HS-5 (cell line): Measurements from ENCODE around the gene RAMP1.

Source experiments
- DNase-seq: peaks from one replicate; pipeline ENCODE4 v3.0.0-alpha.2; 2012; ENCODE audit warnings: low read depth

The RAMP1 gene

DNA sequence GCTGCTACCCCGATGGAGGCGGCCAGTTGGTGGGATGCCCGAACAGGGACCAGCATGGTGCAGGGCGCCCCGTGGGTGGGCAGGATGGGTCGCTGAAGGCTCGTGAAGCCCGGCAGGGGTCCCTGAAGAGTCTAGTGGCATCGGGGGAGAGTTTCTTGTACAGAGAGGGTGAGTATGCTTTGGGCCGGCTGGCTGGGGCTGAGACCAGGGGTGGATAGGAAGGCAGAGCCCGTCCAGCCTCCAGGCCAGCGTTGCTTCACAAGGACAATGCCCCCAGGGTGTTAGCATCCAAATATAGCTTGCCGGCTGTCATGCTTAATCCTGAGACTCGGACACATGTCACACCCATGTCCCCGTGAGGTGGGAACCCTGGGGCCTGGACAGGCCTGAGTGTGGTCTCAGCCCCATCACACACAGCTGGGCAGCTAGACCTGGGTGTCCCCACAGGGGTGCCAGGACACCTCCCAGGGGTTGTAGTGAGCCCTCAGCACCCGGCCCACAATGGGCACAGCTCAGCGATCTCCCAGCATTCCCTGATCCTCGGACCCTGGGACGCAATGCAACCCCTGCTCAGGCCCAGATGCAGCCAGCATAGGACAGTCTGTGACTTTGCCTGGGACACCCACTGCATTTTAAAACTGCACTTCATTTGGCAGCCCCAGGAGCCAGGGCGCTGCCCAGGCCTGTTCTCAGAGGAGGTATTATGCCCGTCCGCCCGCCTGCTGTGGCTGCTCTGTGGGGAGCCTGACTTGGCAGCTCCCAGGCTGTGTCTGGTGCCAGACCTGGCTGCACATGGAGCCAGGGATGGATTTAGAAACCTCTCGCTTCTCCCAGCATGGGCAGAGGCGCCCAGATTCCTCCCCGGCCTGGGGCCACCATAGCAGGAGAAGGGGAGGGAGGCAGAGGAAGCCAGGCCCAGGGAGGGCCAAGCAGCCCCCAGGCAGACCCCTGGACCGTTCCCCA is 36.4 kb downstream of the RAMP1 start:
- no peak for DNase-seq

DNA sequence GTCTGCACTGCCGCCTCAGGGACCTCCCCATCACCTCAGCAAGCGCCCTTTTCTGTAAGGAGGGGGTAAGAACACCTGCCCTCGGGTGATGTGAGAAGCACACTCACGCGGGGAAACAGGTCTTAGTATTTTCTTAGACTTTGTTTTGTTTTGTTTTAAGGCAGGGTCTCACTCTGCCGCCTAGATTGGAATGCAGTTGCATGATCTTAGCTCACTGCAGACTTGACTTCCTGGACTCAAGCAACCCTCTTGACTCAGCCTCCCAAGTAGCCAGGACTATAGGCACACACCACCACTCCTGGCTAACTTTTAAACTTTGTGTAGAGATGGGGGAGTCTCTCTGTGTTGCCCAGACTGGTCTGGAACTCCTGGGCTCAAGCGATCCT is 37.1 kb downstream of the RAMP1 start:
- no peak for DNase-seq

DNA sequence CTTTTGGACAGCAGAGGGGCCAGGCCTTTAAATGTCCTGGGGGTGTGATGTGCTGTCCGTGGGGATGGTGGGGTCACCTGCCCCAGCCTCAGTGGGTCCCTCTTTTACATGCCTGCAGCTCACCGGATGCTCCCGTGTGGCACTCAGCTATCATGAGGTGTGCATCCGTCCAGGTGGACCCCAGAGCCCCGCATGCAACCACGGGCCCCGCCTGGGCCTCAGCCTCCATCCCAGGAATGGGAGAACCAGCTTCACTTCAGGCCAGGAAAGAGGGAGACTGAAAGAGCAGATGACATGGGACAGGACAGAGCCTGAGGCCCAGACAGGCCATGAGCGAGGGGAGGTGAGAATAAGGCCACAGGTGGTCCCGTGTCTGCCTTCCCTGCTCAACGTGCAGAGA is 37.5 kb downstream of the RAMP1 start:
- no peak for DNase-seq

DNA sequence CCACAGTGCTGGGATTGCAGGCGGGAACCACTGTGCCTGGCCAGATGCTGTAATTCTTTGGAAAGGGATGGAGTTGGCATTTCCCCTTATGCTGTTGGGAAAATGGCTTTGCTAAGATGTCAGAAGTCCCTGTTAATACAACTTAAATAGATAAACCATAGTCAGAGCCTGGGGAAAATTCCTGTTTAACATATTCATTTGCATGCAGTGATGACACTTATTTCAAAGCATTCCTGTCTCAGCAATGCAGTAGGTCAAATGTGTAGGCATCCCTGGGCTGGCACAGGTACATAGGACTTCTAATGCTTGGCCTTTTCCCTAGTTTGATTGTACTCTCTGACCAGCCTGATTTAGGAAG is 38.6 kb downstream of the RAMP1 start:
- DNase-seq = no peak

DNA sequence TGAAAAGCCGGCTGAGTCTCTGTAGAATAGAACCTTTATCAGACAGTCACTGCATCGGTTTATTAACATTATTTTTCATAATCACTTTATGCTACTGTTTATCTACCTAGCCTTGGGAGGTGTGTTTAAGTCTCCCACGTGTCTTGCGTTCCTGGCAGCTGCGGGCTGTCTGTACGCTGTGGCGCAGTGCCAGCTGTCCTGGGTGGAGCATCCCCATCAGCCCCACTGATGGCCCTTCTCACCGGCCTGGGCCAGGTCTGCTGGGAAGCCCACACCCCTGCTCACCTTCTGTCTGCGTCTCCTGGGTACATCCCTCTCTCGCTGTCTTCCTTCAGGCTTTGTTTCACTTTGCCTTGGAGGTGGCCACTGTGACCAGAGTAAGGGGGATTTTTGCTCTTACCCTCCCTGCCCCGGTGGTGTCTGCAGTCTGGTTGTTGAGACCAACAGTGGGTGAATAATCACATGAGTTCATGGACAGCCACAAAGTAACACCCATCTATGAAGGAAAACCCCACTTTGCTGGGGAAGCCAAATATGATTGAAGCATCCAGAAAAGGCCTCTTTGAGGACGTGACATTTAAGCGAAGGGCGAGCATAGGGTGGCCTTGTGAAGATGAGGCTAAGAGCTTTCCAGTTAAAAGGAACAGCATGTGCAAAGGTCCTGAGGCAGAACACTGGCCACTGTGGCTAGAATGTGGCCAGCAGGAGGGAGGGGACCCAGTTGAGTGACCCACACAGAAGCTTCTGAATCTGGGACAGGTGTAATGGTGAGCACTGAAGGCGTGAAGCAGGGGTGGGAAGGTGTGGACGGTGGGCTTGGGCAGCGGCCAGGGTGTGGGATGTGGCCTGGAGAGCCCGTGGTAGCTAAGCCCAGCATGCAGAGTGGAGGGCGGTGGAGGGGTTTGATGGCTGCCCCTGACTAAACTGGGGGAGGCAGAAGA is 41.7 kb downstream of the RAMP1 start:
- DNase-seq = no peak

DNA sequence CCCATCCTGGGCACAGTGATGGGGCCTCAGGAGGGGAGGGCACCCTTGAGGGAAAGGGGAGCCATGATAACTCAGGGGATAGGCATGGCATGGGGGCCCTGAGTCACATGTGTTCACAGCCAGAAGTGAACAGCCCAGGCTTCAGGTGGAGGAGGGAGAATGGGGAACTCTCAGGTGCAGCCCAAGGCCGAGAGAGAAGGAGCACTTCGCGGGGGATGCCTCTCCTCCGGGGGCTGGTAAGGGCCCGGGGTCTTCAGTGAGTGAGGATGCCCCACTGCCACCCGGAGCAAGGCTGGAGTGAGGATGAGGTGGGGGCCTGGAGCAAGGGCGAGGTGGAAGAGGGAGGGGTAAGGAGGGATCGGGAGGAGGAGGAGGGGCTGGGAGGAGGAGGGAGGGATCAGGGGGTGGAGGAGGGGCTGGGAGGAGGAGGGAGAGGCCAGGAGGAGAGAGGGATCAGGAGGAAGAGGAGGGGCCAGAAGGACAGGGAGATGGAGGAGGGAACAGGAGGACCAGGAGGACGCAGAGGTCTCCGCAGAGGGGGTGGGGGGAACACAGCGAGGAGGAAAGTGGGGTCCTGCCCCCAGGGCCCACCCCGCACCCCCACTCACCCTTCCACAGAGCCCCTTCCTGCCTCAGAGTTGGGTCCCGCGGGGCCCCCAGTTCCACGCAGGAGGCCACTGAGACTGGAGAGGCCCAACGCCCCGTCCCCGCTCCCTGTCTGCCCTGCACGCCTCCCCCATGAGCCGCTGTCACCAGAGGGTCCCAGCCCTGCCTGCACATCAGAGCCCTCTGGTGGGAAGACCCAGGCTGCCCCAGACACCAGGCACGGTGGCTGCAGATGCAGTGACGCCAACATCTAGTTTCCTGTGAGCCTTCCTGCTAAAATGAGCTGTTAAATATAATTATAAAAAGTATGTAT is 42.8 kb downstream of the RAMP1 start:
- no peak for DNase-seq

DNA sequence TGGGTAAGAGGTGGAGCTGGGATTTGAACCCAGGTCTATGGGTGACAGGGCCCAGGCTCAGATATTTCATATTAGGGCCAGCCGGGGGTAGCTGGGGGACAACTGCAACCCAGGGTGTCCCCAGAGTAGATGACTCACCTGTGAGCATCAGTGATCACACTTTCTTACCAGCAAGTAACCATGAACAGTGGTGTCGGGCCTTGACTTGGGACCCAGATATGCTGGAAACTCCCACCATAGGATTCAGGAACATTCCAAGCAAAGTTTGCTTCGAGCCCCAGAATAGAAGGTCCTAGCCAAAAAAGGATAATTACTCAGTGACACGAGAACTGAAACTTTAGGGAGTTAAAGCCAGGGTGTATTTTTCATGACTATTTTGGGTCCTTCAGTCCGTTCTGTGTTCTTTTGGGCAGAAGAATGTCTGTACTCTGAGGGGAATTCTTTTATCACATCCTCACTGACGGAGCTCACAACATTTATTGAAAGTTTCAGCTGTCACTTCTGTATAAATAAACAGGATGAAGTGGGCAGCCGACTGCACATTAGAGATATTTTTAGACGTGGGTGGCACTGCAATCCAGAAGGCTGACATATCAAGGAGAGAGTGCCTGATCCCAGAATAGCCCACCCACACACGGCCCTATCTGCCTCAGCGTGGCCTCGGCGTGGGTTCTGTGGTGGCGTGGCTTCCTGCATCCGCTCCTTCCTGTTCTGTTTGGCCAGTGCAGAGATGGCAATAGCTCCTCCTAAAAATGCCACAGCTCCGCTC is 45.6 kb downstream of the RAMP1 start:
- DNase-seq = no peak

DNA sequence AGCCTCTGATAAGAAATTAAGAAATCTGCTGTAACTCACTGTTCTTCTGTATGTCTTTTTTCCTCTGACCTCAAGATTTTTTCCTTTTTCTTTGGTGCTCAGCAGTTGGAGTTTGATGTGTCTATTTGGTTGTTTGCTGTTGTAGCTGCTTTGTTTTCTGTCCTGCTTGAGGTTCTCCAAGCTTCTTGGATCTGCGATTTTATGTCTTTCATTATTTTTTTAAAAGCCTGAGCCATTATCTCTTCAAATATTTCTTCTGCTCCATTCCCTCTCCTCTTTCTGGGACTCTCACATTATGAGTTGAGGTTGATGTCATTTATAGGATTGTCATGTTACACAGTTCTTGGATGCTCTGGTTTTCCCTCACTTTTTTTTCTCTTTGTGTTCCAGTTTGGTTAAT is 47.7 kb downstream of the RAMP1 start:
- no peak for DNase-seq

DNA sequence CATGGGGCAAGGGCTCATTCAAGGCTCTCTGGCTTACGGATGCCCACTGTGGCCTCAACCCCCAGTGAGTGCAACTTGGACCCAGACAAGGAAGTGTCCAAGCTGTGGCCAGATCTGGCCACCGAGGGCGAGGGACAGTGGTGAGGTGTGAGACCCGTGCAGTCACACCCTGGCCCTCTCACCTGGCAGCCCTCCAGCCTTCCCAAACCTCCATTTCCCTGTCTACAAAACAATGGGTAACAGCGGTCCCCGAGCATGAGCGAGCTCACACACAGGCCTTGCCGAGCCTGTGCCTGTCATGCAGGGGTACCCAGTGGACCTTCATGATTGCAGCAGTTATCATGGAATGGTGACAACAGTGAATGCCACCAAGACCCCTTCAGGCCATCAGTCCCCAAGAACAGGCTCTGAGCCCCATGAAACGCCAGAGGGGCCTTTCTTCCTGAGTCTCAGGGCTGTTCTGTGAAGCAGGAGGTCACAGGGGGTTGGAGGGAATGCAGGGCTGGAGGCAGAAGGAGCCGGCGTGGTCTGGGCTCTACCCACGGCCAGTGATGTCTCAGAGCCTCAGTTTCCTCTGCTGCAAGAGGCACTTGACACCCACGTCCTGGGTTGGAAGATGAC is 49.8 kb downstream of the RAMP1 start:
- DNase-seq = no peak

DNA sequence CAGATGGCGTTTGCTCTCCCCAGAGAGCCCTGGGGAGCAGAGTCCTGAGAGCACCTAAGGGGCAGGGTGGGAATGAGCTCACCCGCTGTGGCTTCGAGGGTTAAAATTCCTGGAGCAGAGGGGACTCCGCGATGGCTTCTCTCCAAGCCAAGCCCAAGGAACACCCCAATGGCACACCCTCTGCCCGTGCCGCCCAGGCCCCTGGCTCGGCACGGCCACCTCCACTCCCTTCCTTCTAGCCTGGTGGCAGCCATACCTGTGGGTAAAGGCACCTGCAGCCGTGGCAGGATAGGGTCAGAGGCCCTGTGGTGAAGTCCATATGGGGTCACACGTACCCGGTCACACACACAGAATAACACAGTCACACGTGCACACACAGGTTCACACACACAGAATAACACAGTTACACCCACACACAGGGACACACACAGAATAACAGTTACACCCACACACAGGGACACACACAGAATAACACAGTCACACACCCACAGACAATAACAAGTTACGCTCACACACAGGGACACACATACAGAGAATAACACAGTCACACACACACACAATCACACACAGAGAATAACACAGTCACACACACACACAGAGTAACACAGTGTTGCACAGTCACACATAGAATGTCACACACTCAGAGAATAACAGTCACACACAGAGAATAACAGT is 50.5 kb downstream of the RAMP1 start:
- DNase-seq = no peak

DNA sequence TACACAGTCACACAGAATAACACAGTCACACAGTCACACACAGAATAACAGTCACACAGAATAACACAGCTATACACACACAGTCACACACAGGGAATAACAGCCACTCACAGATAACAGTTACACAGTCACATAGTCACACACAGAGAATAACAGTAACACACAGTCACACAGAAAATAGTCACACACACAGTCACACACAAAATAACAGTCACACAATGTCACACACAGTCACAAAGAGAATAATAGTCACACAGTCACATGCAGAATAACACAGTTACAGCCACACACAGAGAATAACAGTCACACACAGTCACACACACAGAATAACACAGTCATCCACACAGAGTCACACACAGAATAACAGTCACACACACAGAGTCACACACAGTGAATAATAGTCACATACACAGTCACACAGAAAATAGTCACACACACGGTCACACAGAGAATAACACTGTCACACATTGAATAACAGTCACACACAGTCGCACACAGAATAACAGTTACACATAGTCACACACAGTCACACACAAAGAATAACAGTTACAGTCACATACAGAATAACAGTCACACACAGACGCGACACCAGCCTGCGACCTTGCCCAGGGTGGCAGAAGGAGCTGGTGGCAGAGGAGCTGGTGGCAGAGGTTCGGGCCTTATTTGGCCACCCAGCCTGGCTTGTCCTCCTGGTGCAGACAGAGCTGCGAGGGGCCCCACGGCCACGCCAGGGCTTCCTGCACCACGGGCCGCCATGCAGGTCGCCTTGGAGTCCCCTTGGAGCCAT is 51.3 kb downstream of the RAMP1 start:
- no peak for DNase-seq

DNA sequence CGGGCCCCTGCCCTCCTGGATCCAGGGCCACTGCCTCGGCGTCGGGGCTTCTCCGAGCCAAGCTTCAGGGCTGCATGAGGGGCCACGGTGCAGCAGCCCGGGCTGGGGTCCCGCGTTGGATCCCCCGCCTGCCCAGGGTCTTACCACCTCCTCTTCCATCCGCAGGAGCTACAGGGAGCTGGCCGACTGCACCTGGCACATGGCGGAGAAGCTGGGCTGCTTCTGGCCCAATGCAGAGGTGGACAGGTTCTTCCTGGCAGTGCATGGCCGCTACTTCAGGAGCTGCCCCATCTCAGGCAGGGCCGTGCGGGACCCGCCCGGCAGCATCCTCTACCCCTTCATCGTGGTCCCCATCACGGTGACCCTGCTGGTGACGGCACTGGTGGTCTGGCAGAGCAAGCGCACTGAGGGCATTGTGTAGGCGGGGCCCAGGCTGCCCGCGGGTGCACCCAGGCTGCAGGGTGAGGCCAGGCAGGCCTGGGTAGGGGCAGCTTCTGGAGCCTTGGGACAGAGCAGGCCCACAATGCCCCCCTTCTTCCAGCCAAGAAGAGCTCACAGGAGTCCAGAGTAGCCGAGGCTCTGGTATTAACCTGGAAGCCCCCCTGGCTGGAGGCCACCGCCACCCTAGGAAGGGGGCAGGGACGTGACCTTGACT is 52.1 kb downstream of the RAMP1 start:
- DNase-seq = no peak

DNA sequence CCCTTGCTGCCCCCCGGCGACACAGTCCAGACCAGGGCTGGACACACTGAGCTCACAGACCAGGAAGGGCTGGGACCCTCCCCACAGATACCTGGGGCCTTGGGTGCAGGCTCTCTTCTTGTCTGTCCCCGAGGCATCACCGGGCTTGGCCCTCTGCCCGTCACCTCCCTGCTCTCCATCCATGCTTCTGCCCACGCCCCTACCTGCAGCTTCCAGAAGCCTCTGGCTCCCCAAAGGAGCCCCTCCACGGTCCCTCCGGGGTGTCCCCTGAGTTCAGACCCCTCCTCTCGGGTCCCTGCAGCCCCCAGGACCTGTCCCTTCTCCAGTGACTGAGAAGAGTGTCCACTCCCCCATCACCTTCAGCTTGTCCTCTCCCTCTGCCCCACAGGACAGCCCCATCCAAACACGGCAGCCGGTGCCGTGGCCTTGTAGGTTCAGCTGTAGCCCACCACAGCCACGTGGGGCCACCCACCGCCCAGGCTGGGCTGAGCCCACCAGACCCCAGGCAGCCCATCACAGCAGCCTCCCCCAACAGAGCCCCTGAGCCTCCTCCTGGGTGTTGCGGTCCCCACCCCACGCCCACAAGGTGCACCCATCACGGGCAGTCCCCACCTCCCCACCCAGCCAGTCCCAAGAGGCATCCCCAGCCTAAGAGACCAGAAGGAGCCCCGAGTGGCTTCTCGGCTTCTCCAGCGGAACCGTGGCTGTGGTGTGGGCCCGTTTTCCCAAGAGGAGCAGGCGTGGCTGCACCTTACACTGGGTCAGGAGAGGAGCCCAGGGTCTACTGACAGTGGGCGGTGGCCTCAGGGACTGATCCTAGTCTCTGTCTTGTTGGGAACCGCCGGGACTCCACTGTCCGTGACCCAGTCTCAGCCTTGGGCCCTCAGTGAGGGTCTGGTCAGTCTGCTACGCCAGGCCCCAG is 53.1 kb downstream of the RAMP1 start:
- no peak for DNase-seq

DNA sequence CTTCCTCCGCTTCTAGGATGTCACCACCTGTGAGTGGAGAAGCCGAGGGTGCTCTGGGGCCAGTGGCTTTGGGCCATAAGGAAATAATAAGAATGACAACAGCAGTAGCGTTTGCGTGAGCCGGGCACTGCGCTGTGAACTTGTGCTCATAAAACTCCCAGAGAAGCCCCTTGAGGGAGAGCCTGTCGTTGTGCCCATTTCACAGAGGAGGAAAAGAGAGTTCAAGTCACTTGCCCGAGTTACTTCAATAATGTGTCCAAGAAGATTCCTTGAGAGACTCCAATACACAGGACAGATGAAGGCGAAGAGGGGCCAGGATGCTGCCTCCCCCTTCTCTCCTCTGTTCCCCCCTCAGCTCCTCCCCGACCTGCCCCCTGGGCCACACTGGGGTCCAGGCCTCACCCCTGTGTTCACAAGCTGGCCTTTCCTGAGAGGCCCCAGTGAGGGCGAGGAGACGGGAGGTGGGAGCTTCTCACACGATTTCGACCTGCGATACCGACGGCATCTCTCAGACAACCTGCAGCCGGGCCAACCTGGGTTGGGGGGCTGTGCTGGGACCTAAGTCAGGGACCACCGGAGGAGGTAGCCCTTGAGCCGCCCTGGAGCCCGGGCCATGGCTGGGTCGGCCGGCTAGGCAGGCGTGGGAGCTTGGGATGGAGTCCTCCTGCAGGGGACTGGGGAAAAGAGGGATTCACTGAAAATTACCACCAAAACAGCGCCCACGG is 53.9 kb downstream of the RAMP1 start:
- DNase-seq = no peak

DNA sequence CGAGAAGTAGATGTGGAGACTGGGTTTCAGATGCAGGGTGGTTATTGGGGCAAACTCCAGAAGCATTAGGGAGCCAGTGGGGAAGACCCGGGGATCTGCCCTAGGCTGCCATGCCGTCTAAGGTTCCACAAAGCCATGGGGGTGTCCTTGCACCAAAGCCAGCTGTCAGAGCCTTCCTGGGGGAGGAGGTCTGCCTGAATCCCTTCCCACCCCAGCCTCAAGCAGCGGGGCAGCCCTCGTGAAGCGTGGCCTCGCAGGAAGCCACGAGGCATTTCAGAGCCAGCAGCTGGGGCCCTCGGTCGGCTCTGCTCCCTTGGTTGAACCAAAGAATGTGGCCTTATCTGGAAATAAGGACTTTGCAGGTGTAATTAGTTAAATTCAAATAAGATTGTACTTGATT is 56.2 kb downstream of the RAMP1 start:
- DNase-seq = no peak

DNA sequence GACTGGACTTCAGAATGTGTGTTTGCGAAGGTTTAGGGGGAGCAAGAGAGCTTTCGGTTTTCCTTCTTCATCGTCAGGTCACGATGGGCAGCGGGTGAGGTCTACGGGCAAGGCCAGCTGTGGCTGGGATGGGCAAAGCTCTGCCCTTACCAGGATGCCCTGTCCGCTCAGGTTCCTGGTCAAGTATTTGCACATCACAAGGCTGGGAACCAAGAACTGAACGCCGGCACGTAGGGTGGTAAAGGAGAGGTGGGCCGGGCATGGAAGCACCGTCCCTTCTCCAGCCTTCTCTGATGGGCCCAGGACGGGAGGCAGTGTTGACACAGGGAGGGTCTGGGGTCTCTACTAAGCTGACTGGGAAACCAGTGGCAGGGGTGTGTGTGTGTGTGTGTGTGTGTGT is 56.9 kb downstream of the RAMP1 start:
- DNase-seq = no peak
